Loucy (cell line): ENCODE results near the gene CAMTA1.

Source experiments
- CTCF ChIP-seq: fragments of 200-600 bp; sonication (generic); conservative IDR thresholded peaks from 2 replicates; pipeline ENCODE4 v1.5.1; 2014; ENCODE audit warnings: mild to moderate bottlenecking, antibody characterized with exemption, low read length
- EZH2phosphoT487 ChIP-seq: fragments of 200-600 bp; IDR thresholded peaks from 2 replicates; pipeline ENCODE4 v1.6.1; 2018; ENCODE audit warnings: antibody characterized with exemption, mild to moderate bottlenecking, moderate library complexity, borderline replicate concordance

- TF ChIP-seq CTCF (no peak), EZH2phosphoT487 (no peak)
These were observed 530.1 kb downstream of the CAMTA1 start for GRCh38 chr1:7315316-7315715.
